Fibroblast of pulmonary artery (primary cell): Measurements from ENCODE around the gene LATS2.

Experiments used
- DNase-seq: peaks from one replicate; pipeline ENCODE4 v3.0.0-alpha.2; 2010; ENCODE audit warnings: low read depth
- H3K4me3 ChIP-seq: replicated peaks from 2 replicates; pipeline ENCODE4 v1.5.1; 2011; ENCODE audit warnings: low read depth, mild to moderate bottlenecking, control low read depth, low read length, moderate library complexity
- TF ChIP-seq, protein P1 (sequence below): IDR thresholded peaks from 2 replicates; pipeline ENCODE4 v1.5.1; 2011; ENCODE audit warnings: mild to moderate bottlenecking, control low read depth, low read length, inconsistent platforms; ENCODE audit errors: missing control alignments

The LATS2 gene

DNA sequence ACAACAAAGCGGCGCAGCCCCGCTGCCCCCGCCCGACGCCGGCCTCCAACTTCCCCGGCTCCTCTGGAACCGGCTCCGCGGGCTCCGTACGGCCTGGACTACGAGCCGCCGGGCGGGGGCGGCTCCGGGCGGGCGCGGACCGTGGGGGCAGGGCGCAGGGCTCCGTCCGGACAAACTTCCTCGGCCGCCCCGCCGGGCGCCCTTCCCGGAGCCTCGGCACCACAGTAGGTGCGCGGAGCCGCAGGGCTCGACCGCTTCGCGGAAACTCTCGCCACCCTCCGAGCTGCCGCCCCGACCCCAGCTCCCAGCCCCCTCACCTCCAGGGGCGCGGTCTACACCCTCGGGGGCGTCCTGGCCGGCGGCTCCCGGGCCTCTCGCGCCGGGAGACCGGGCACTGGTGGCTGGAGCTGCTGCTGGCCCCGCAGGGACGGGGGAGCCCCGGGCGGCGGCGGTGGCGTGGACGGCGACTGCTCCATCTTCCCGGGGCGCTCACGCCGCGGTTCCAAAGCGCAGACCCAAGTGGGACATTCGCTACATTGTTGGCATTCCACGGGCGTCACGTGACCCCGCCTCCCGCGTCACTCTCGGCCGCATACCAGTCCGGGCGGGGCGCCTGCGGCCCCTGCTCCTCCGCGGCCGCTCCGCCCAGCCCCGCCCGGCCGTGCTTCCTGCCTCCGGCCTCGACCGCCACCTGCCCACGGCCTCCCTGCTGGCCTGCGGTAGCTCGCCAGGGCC, at the start of gene LATS2:
Gene LATS2, minus strand, starts transcription at position 558 of the 735 bp plus-strand sequence. CDS start 15,560 bp downstream, outside the sequence.
- peak; percentile 96 for DNase-seq
- TF ChIP-seq, protein P1, sequence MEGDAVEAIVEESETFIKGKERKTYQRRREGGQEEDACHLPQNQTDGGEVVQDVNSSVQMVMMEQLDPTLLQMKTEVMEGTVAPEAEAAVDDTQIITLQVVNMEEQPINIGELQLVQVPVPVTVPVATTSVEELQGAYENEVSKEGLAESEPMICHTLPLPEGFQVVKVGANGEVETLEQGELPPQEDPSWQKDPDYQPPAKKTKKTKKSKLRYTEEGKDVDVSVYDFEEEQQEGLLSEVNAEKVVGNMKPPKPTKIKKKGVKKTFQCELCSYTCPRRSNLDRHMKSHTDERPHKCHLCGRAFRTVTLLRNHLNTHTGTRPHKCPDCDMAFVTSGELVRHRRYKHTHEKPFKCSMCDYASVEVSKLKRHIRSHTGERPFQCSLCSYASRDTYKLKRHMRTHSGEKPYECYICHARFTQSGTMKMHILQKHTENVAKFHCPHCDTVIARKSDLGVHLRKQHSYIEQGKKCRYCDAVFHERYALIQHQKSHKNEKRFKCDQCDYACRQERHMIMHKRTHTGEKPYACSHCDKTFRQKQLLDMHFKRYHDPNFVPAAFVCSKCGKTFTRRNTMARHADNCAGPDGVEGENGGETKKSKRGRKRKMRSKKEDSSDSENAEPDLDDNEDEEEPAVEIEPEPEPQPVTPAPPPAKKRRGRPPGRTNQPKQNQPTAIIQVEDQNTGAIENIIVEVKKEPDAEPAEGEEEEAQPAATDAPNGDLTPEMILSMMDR, result peak; percentile 7
- peak within 1 kb of the TSS; percentile 76 for H3K4me3 ChIP-seq

DNA sequence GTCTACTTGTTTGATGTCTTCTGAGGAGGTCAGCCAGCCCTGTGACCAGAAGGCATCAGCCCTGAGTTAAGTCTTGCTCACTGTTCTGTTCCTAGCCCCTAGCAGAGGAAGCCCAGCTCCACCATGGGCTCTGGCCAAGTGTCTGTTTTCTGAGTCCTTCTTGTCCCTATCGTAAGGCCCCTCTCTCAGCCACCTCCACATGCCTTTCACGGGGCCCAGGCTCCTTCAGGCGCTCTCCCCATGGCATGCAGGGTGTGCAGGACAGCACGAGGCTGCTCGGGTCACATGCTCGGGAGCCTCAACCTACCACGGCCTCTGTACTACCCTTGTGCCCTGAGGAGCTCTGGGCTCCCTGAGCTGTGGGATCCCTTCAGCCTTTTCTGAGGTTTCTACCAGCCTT, 47.8 kb upstream of the LATS2 start:
- no peak for DNase-seq
- TF ChIP-seq, protein P1, result no peak
- H3K4me3 ChIP-seq, result no peak overlapping the region

DNA sequence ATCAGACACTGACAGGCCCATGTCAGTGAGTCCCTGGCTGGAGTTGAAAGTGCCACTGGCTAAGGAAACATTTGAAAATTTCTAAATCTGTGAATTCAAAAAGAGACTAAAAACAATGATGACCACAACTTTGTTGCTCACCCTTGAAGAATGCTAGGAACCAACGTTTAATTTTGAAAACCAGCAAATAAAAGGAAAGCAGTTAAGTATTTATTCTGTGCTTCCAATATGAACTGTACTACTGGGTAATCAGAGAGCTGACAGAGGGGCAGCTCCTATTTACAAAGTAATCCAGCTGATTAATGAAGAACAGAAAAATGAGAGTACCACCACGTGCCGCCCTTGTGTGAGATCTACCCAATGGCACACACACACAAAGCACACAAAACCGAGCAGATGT, 44.7 kb upstream of the LATS2 start:
- H3K4me3 ChIP-seq, result no peak overlapping the region
- DNase-seq, result peak; percentile 35
- TF ChIP-seq, protein P1, result no peak

DNA sequence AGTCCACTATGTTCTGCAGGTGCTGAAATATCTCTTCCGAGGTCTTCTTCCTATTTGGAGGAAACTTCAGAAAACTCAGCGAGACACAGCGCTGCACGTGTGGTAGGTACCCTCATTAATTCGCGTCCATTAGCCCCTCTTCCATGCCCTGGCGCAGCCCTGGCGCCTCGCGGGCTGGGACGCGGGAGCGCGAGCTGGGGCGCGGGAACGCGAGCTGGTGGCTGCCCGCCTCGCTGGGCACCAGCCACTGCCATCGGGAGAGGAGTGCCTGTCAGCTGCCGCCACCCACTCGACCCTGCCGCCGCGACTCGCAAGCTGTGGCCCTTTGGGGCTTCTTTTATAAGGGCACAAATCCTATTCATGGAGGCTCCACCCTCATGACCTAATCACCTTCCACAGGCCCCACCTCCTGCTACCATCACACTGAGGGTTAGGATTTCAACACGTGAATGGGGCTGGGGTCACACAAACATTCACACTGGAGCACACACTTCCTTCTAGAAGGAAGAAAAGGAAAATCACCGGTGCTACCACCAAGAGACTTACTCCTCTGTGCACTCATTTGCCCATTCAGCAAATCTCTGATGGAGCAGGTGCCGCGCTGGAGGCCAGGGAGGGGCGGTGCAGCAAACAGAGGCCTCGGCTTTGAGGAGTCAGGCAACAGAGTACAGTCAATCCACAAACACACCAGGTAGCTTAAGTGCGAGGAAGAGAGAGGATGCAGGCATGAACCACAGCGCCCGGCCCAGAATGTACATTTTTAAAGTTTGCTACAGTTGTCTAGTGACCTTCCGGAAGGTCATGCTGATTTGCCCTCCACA, 43.0 kb upstream of the LATS2 start:
- no peak for DNase-seq
- TF ChIP-seq, protein P1, result no peak
- no peak overlapping the region for H3K4me3 ChIP-seq

DNA sequence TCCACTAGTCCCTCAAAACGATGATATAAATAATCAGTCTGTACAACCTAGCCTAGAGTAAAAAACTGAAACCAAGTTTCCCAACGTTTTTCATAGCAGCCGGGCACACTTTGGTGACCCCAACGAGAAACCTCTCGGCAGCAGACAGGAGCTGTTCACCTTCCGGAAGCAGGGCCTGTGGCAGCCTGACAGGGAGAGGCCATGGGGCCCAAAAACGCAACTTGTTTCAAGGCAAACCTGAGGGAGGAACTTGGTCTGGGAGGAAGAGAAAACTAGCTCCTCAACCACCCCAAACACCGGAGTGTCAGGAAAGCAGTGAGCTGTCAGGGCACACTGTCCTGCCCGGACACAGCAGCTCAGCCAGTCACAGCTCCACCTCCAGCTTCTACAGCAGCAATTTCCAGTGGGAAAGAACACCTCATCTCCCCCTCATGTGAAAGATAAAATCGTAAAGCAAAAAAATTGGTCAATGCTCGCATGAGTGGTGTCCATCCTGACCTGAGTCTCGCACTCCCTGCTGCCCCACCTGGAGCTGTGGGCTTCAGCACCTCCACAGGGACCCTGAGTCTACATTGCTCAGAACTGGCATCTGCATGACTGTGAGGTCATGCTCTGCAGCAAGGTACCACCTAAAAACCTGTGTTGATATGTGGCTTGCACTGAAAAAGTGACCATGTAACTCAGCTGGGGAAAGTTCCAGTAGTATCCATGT, 40.6 kb upstream of the LATS2 start:
- no peak overlapping the region for H3K4me3 ChIP-seq
- no peak for DNase-seq
- TF ChIP-seq, protein P1, result no peak

DNA sequence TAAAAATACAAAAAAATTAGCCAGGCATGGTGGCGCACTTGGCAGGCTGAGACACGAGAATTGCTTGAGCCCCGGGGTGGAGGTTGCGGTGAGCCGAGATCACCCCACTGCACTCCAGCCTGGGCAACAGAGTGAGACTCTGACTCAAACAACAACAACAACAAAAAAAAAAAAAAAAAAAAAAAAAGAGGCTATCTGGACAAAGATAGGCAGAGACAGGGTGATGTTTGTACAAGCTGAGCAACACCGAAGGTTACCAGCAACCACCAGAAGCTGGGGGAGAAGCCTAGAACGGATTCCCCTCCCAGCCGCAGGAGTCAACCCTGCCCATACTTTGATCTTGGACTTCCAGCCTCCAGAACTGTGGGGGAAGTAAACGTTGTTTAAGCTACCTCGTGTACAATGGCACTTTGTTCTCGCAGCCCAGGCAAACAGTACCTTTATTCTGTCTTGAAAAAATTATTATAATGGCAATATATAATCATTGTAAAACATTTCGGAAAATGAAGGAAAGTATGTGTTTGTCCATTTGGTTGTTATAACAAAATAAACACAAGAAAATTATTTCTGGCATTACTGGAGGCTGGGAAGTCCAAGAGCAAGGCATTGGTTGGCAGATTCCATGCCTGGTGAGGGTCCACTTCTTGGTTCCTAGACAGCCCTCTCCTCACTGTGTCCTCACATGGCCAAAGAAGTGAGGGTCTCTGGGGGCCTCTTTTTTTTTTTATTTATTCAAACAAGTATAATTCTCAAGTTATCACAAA, 39.8 kb upstream of the LATS2 start:
- DNase-seq, result no peak
- TF ChIP-seq, protein P1, result no peak
- H3K4me3 ChIP-seq, result no peak overlapping the region
